CD4-positive, alpha-beta T cell (primary cell): ENCODE measurements around the gene CDC42BPG. TPM values are rescaled to one million over a fixed set of nuclear protein-coding genes. Genes with fewer than 3 reads are reported as not detected.
A peak's percentile ranks its signal among the peaks of the same experiment; 100 is the strongest.

Source experiments
- ATAC-seq: fragments of 200-7000 bp; cut with Tn5 transposase; one replicate; pipeline ENCODE4 v1.10.0; 2022; ENCODE audit warnings: mild to moderate bottlenecking; ENCODE audit not compliant: poor library complexity
- CTCF ChIA-PET: fragments of 350-600 bp; sonication (Branson Sonifier 250); formaldehyde crosslinking; loops from one replicate; lab custom pipeline; 2021; ENCODE audit warnings: antibody characterized with exemption, inconsistent platforms; lab: Charles Lee
- POLR2A ChIA-PET: fragments of 350-600 bp; sonication (Branson Sonifier 250); formaldehyde crosslinking; loops from one replicate; lab custom pipeline; 2021; ENCODE audit warnings: antibody characterized with exemption, inconsistent platforms; lab: Charles Lee
- DNase-seq, 14 experiments: peaks; one replicate each; pipeline ENCODE4 v3.0.0-alpha.2; 2013 to 2020; ENCODE audit warnings: mixed read lengths in 2 of 14
- H3K27ac ChIP-seq, 2 donors: one replicate each; pipeline versions ENCODE4 v1.5.1 to v1.7.0; 2013; ENCODE audit warnings: low read length in 2 of 2, low read depth in 1 of 2, mild to moderate bottlenecking in 1 of 2
- H3K27me3 ChIP-seq, 2 experiments: 1 replicate in 1 of 2; 2 replicates in 1 of 2; pipeline versions ENCODE4 v1.6.1 to v1.7.0; 2013; ENCODE audit warnings: low read length in 2 of 2, control low read depth in 1 of 2, mild to moderate bottlenecking in 1 of 2, moderate library complexity in 1 of 2; ENCODE audit not compliant: insufficient read depth in 2 of 2, control insufficient read depth in 1 of 2
- H3K36me3 ChIP-seq: one replicate; pipeline ENCODE4 v1.6.1; 2013; ENCODE audit warnings: low read length, control low read depth; ENCODE audit not compliant: insufficient read depth
- H3K4me1 ChIP-seq: one replicate; pipeline ENCODE4 v1.6.1; 2013; ENCODE audit warnings: low read length, control low read depth; ENCODE audit not compliant: insufficient read depth
- H3K4me3 ChIP-seq: one replicate; pipeline ENCODE4 v1.5.1; 2013; ENCODE audit warnings: mild to moderate bottlenecking, low read length, moderate library complexity
- H3K9me3 ChIP-seq, 2 experiments: 1 replicate in 1 of 2; 2 replicates in 1 of 2; pipeline versions ENCODE4 v1.6.1 to v1.7.0; 2013; ENCODE audit warnings: low read length in 2 of 2, mild to moderate bottlenecking in 2 of 2, control low read depth in 1 of 2, moderate library complexity in 1 of 2; ENCODE audit not compliant: control insufficient read depth in 1 of 2, insufficient read depth in 1 of 2
- H3K27ac Mint-ChIP-seq: one replicate; pipeline ENCODE4 v1.8.0; 2020; ENCODE audit warnings: mixed read lengths
- H3K27me3 Mint-ChIP-seq: one replicate; pipeline ENCODE4 v1.8.0; 2021; ENCODE audit warnings: mixed read lengths
- H3K36me3 Mint-ChIP-seq: one replicate; pipeline ENCODE4 v1.8.0; 2021; ENCODE audit warnings: low read depth, mixed read lengths
- H3K4me1 Mint-ChIP-seq: one replicate; pipeline ENCODE4 v1.8.0; 2021; ENCODE audit warnings: low read depth, mixed read lengths
- H3K4me3 Mint-ChIP-seq: one replicate; pipeline ENCODE4 v1.8.0; 2020; ENCODE audit warnings: mild to moderate bottlenecking, mixed read lengths
- H3K9me3 Mint-ChIP-seq: one replicate; pipeline ENCODE4 v1.8.0; 2020; ENCODE audit warnings: mixed read lengths
- intact Hi-C, 2 experiments: fragments of 100-400 bp; cut with DNase I in 1 of 2; cut with micrococcal nuclease in 1 of 2; formaldehyde crosslinking; loops; one replicate each; pipeline versions ENCODE4 v1.15.1 to v1.9.0; 2023 to 2025; cut with DNase I, micrococcal nuclease
- total RNA-seq, 174 experiments: library from RNA in 2 of 174; stranded (reverse) in 2 of 174; gene quantifications; one replicate each; pipeline ENCODE4 v1.2.3 and lab custom pipeline; 2021 to 2026
- TF ChIP-seq, protein P1 (sequence below): fragments of 200-600 bp; IDR thresholded peaks from one replicate; pipeline ENCODE4 v1.8.0; 2022; ENCODE audit warnings: antibody characterized with exemption, mild to moderate bottlenecking

Gene CDC42BPG
- total RNA-seq, 2 experiments from 2014 or later, result 6.9 to 9.7 TPM

DNA sequence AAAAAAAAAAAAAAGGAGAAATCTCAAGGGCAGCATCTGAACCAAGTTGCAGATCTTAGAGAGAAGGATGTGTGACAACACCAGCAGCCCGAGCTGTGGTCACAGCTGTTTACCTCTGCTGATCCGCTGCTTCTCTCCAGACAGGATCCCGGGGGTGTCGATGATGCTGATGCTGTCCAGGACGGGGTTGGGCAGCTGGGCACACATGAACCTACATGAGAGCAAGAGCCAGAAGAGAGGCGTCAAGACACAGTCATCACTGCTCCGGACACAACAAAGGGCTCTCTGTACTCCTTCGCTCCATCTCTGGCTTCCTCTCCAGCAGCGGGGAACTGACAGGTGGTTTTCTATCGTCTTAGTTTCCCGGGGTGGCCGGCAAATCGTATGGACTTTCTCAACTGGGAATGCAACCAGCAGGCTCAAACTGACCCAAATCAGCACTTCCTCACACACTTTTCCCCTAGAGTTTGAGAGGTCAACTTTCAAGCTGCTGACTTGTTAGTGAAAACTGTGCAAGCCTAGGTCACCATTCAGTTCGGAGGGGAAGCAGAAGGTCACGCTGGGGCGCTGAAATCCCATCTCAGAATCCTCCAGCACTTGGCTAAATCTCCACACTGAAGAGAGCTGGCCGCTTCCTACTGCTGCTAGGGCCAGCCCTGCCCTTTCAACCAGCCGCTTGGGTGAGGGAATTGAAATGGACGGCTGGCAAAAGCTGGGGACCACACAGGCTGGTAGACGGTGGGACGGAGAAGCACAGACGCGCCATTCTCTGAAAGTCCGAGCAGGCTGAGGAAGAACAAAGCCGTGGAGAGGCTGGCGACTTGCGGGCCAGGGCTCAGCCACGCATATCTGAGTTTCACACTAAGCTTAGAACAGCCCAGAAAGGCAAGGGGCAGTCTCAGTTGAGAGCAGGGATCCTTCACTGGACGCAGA is 30.1 kb upstream of the CDC42BPG start:
- Mint-ChIP-seq H3K27me3 (no peaks in the 10 kb centered on the region), H3K27ac (peak overlapping the region; percentile 92), H3K4me1 (peaks cover 81% of the 10 kb centered on the region), H3K4me3 (peak overlapping the region; percentile 98), H3K36me3 (peaks cover 85% of the 10 kb centered on the region), H3K9me3 (no peaks in the 10 kb centered on the region)
- Histone ChIP-seq H3K36me3 (peaks cover 66% of the 10 kb centered on the region), H3K27me3 (no peaks in the 10 kb centered on the region), H3K27ac (peak overlapping the region; percentile 12 to 95), H3K4me1 (peaks cover 88% of the 10 kb centered on the region), H3K4me3 (peak overlapping the region; percentile 100), H3K9me3 (no peaks in the 10 kb centered on the region)
- TF ChIP-seq, protein P1, sequence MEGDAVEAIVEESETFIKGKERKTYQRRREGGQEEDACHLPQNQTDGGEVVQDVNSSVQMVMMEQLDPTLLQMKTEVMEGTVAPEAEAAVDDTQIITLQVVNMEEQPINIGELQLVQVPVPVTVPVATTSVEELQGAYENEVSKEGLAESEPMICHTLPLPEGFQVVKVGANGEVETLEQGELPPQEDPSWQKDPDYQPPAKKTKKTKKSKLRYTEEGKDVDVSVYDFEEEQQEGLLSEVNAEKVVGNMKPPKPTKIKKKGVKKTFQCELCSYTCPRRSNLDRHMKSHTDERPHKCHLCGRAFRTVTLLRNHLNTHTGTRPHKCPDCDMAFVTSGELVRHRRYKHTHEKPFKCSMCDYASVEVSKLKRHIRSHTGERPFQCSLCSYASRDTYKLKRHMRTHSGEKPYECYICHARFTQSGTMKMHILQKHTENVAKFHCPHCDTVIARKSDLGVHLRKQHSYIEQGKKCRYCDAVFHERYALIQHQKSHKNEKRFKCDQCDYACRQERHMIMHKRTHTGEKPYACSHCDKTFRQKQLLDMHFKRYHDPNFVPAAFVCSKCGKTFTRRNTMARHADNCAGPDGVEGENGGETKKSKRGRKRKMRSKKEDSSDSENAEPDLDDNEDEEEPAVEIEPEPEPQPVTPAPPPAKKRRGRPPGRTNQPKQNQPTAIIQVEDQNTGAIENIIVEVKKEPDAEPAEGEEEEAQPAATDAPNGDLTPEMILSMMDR, result no peak
- intact Hi-C loops, result loop anchor here in 1 of 2 experiments (5.0 kb wide), 1 partner anchor 97 kb away; the partner anchor contains the start of gene SF1
- DNase-seq, result peak in 6 of 14 experiments; percentile 44 to 79 (median 56)
- POLR2A ChIA-PET, result interaction anchor here (0.8 to 17.7 kb wide), 3 partner anchors 17 to 130 kb away, joined by 5 to 767 read pairs (median 12); partner anchors contain the start of genes CDC42BPG and RASGRP2
- peak; percentile 2 for ATAC-seq
- CTCF ChIA-PET, result interaction anchor here (0.6 to 2.7 kb wide), 9 partner anchors 10 to 113 kb away, joined by 3 to 10 read pairs (median 5); no protein-coding TSS in a partner anchor

DNA sequence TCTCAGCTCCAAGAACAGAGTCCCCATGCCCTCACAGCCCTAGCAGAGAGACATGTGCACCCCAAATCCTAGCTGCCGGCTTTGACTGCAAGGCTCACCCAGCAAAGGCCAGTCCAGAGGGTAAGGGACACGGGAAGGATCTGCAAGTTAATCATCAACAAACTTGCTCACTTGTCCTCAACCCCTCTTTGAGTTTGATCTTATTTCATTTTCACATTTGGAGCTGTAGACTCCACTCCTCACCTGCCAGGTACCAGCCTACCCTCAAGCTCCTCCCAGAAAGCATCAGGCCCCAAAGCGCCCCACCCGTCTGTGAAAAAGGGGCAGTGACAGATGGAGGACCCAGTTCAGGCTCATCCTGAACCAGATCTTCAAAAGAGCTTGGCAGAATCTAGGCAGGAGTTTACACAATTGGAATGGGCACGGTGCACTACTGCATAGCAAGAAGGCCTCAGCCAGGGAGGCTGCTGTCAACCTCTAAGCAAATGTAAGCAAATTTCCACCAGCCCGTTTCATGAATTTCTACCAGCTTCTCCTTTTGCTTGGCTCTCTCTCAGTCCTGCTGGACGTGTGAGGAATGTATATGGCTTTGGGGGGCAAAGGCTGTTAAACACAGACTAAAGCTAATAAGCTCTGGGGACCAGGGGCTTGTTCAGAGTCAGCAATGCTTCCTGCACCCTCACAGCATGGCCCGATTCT is 28.5 kb upstream of the CDC42BPG start:
- intact Hi-C loops, result no loop called here
- Histone ChIP-seq H3K4me1 (peaks cover 96% of the 10 kb centered on the region), H3K36me3 (peaks cover 77% of the 10 kb centered on the region), H3K27me3 (no peaks in the 10 kb centered on the region), H3K9me3 (no peaks in the 10 kb centered on the region), H3K27ac (peak overlapping the region in 1 of 2 donors; percentile 22), H3K4me3 (no peak overlapping the region)
- Mint-ChIP-seq H3K4me3 (peak overlapping the region; percentile 77), H3K27ac (peak overlapping the region; percentile 93), H3K4me1 (peaks cover 87% of the 10 kb centered on the region), H3K9me3 (no peaks in the 10 kb centered on the region), H3K27me3 (no peaks in the 10 kb centered on the region), H3K36me3 (peaks cover 89% of the 10 kb centered on the region)
- POLR2A ChIA-PET, result interaction anchor here (0.7 to 17.7 kb wide), 9 partner anchors 11 to 249 kb away, joined by 3 to 767 read pairs (median 4); partner anchors contain the start of genes CDC42BPG, FAU, MEN1 and SF1
- TF ChIP-seq, protein P1, result no peak
- peak in 1 of 14 experiments; percentile 62 for DNase-seq
- CTCF ChIA-PET, result interaction anchor here (0.8 to 2.0 kb wide), 6 partner anchors 12 to 29 kb away, joined by 3 to 6 read pairs (median 4); no protein-coding TSS in a partner anchor
- ATAC-seq, result peak; percentile 18

DNA sequence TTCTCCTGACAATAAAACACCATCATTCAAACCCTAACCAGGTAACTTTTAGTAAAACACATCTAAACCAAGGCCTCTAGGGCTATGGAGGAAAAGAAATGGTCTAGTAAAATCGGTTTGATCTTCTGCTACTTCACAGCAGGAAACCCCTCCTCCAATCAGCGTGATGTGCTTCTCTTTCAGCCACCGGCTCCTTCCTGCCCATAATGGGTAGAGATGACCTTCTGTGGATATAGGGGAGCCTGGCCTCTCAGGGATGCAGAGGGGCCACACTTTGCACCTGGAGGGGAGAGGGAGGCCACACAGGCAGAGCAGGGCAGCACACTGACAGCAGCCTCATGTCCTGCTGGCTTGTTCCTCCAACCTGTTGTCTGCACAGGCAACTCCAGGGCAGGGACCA is 27.0 kb upstream of the CDC42BPG start:
- peak overlapping the region; percentile 7 to 70 for H3K27ac ChIP-seq
- peaks cover 85% of the 10 kb centered on the region for H3K36me3 Mint-ChIP-seq
- intact Hi-C loops, result no loop called here
- H3K4me3 ChIP-seq, result peak overlapping the region; percentile 44
- CTCF ChIA-PET, result no interaction called here
- H3K27me3 Mint-ChIP-seq, result no peaks in the 10 kb centered on the region
- peaks cover 99% of the 10 kb centered on the region for H3K4me1 ChIP-seq
- peak overlapping the region; percentile 77 for H3K4me3 Mint-ChIP-seq
- DNase-seq (peak in 2 of 14 experiments; percentile 34 to 53), ATAC-seq (no peak)
- TF ChIP-seq, protein P1, result no peak
- H3K9me3 ChIP-seq, result no peaks in the 10 kb centered on the region
- H3K4me1 Mint-ChIP-seq, result peaks cover 89% of the 10 kb centered on the region
- peak overlapping the region; percentile 93 for H3K27ac Mint-ChIP-seq
- H3K9me3 Mint-ChIP-seq, result no peaks in the 10 kb centered on the region
- H3K36me3 ChIP-seq, result peaks cover 81% of the 10 kb centered on the region
- POLR2A ChIA-PET, result interaction anchor here (1.9 to 17.7 kb wide), 2 partner anchors 14 to 93 kb away, joined by 7 to 767 read pairs; partner anchors contain the start of genes CDC42BPG and SF1
- no peaks in the 10 kb centered on the region for H3K27me3 ChIP-seq
